Endothelial cell of umbilical vein (primary cell): ENCODE results near the gene DUSP22.

Experiments used
- FOS ChIP-seq: IDR thresholded peaks from 2 replicates; pipeline ENCODE4 v1.6.1; 2011; ENCODE audit warnings: mild to moderate bottlenecking, low read length, moderate library complexity, borderline replicate concordance; ENCODE audit not compliant: insufficient read depth
- MYC ChIP-seq: IDR thresholded peaks from one replicate; pipeline ENCODE4 v1.6.1; 2011; ENCODE audit warnings: mild to moderate bottlenecking, low read depth, low read length
- POLR2A ChIP-seq: IDR thresholded peaks from 2 replicates; pipeline ENCODE4 v1.6.1; 2012; ENCODE audit warnings: low read depth, mild to moderate bottlenecking, control low read depth, low read length
- TF ChIP-seq, protein P1 (sequence below), 2 donors: IDR thresholded peaks; 1 replicate in 1 of 2; 2 replicates in 1 of 2; pipeline ENCODE4 v1.5.1; 2011; ENCODE audit warnings: low read length in 2 of 2, mild to moderate bottlenecking in 2 of 2, moderate library complexity in 2 of 2, control low read depth in 1 of 2, inconsistent platforms in 1 of 2, low read depth in 1 of 2; ENCODE audit not compliant: insufficient read depth in 1 of 2; ENCODE audit errors: extremely low read depth in 1 of 2

DNA sequence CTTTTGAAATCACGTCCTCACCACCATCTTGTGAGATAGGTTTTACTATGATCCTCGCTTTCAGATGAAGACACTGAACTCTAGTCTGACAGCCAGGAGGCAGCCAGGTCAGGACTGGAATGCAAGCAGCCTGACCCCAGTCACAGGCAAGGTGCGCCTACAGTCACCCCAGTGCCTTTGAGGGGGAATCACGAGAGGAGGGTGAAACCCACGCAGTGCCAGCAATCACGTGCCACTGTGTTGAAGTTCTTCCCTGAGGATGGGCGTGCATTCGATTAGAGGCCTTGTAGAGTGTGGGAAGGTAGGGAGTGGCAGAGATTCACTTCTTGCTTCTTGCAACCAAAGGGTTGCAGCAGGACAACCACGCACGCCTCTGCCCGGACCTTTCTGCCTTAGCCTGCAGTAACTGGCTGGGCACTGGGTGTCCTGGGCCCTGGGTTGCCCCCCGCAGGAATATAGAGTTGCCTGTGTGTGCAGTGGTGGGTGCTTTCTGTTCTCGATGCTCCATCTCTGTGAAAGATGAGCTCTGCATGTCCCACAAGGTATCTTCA, 65.6 kb downstream of the DUSP22 start:
- TF ChIP-seq POLR2A (no peak), MYC (no peak), FOS (no peak)
- TF ChIP-seq, protein P1, sequence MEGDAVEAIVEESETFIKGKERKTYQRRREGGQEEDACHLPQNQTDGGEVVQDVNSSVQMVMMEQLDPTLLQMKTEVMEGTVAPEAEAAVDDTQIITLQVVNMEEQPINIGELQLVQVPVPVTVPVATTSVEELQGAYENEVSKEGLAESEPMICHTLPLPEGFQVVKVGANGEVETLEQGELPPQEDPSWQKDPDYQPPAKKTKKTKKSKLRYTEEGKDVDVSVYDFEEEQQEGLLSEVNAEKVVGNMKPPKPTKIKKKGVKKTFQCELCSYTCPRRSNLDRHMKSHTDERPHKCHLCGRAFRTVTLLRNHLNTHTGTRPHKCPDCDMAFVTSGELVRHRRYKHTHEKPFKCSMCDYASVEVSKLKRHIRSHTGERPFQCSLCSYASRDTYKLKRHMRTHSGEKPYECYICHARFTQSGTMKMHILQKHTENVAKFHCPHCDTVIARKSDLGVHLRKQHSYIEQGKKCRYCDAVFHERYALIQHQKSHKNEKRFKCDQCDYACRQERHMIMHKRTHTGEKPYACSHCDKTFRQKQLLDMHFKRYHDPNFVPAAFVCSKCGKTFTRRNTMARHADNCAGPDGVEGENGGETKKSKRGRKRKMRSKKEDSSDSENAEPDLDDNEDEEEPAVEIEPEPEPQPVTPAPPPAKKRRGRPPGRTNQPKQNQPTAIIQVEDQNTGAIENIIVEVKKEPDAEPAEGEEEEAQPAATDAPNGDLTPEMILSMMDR (IDR thresholded peaks at IDR 0.05; ENCODE audit: extremely low read depth in 1 of 2, insufficient read depth in 1 of 2, low read depth in 1 of 2, low read length in 2 of 2), result no peak
